Neuronal stem cell (in vitro differentiated cells): Measurements from ENCODE around the gene CTNNA3.

Experiments used
- DNase-seq: peaks from one replicate; pipeline ENCODE4 v3.0.0-alpha.2; 2013; ENCODE audit warnings: low spot score
- H2AFZ ChIP-seq: one replicate; pipeline ENCODE4 v1.6.1; 2013; ENCODE audit warnings: mild to moderate bottlenecking, low read length, inconsistent platforms
- H2AK5ac ChIP-seq: 2 replicates; pipeline ENCODE4 v1.6.1; 2013; ENCODE audit warnings: low read depth, mild to moderate bottlenecking, inconsistent platforms, low read length, moderate library complexity, mixed read lengths
- H2BK120ac ChIP-seq: 2 replicates; pipeline ENCODE4 v1.6.1; 2013; ENCODE audit warnings: low read depth, mild to moderate bottlenecking, inconsistent platforms, low read length, moderate library complexity, mixed read lengths
- H2BK12ac ChIP-seq: one replicate; pipeline ENCODE4 v1.6.1; 2013; ENCODE audit warnings: low read length, inconsistent platforms
- H2BK15ac ChIP-seq: 2 replicates; pipeline ENCODE4 v1.6.1; 2013; ENCODE audit warnings: mild to moderate bottlenecking, low read length, inconsistent platforms, mixed read lengths
- H2BK5ac ChIP-seq: one replicate; pipeline ENCODE4 v1.6.1; 2013; ENCODE audit warnings: inconsistent platforms, mild to moderate bottlenecking, low read length, moderate library complexity
- H3K14ac ChIP-seq: one replicate; pipeline ENCODE4 v1.6.1; 2013; ENCODE audit warnings: low read length, inconsistent platforms
- H3K18ac ChIP-seq: 2 replicates; pipeline ENCODE4 v1.6.1; 2013; ENCODE audit warnings: low read length, inconsistent platforms
- H3K23ac ChIP-seq: 2 replicates; pipeline ENCODE4 v1.6.1; 2013; ENCODE audit warnings: low read depth, mild to moderate bottlenecking, mixed read lengths, low read length, inconsistent platforms; ENCODE audit not compliant: poor library complexity
- H3K27ac ChIP-seq: replicated peaks from 3 replicates; pipeline ENCODE4 v1.5.1; 2013; ENCODE audit warnings: low read length, inconsistent platforms
- H3K27me3 ChIP-seq, 3 experiments: 2 replicates each; pipeline ENCODE4 v1.6.1; 2013; ENCODE audit warnings: low read length in 3 of 3, mild to moderate bottlenecking in 2 of 3, inconsistent platforms in 1 of 3, low read depth in 1 of 3, mixed read lengths in 1 of 3, moderate library complexity in 1 of 3; ENCODE audit not compliant: control insufficient read depth in 3 of 3, insufficient read depth in 3 of 3
- H3K36me3 ChIP-seq, 2 donors: replicated peaks in 1 of 2; 2 replicates each; pipeline ENCODE4 v1.6.1; 2013; ENCODE audit warnings: low read length in 2 of 2; ENCODE audit not compliant: control insufficient read depth in 2 of 2, insufficient read depth in 2 of 2
- H3K4ac ChIP-seq: 2 replicates; pipeline ENCODE4 v1.6.1; 2013; ENCODE audit warnings: inconsistent platforms, mild to moderate bottlenecking, low read length, moderate library complexity
- H3K4me1 ChIP-seq, 2 donors: 1 replicate in 1 of 2; 2 replicates in 1 of 2; pipeline ENCODE4 v1.6.1; 2013; ENCODE audit warnings: low read length in 2 of 2, low read depth in 1 of 2; ENCODE audit not compliant: control insufficient read depth in 2 of 2, insufficient read depth in 1 of 2
- H3K4me2 ChIP-seq: one replicate; pipeline ENCODE4 v1.6.1; 2013; ENCODE audit warnings: mild to moderate bottlenecking, low read length, inconsistent platforms; ENCODE audit not compliant: insufficient read depth, poor library complexity, severe bottlenecking
- H3K4me3 ChIP-seq, 2 donors: 2 replicates each; pipeline ENCODE4 v1.5.1; 2013; ENCODE audit warnings: low read length in 2 of 2, mild to moderate bottlenecking in 2 of 2, inconsistent platforms in 1 of 2, moderate library complexity in 1 of 2
- H3K79me1 ChIP-seq: one replicate; pipeline ENCODE4 v1.6.1; 2013; ENCODE audit warnings: low read depth, mild to moderate bottlenecking, inconsistent platforms, low read length, moderate library complexity
- H3K9ac ChIP-seq: one replicate; pipeline ENCODE4 v1.6.1; 2013; ENCODE audit warnings: mild to moderate bottlenecking, low read depth, low read length, inconsistent platforms; ENCODE audit not compliant: poor library complexity
- H3K9me3 ChIP-seq, 2 donors: replicated peaks in 1 of 2; 2 replicates each; pipeline versions ENCODE3 to v1.6.1; 2013; ENCODE audit warnings: low read length in 2 of 2, mild to moderate bottlenecking in 2 of 2, inconsistent platforms in 1 of 2, low read depth in 1 of 2, mixed read lengths in 1 of 2, moderate library complexity in 1 of 2; ENCODE audit not compliant: control insufficient read depth in 2 of 2, insufficient read depth in 1 of 2
- H4K8ac ChIP-seq: one replicate; pipeline ENCODE4 v1.6.1; 2013; ENCODE audit warnings: low read depth, mild to moderate bottlenecking, inconsistent platforms, low read length, moderate library complexity
- H4K91ac ChIP-seq: one replicate; pipeline ENCODE4 v1.6.1; 2013; ENCODE audit warnings: low read length, low read depth, mild to moderate bottlenecking, inconsistent platforms; ENCODE audit not compliant: poor library complexity
- WGBS, 2 donors: extraction: QIAGEN DNeasy Blood & Tissue Kit; methylation state at CpG; one replicate each; pipeline ENCODE4 v1.1.7; 2013; ENCODE audit warnings: missing lambda C conversion rate in 2 of 2, mixed read lengths in 1 of 2; ENCODE audit not compliant: insufficient read length in 2 of 2, insufficient replicate concordance in 1 of 2; ENCODE audit errors: extremely low coverage in 2 of 2; 5-methylcytosine and 5-hydroxymethylcytosine counted together

CTNNA3 gene

DNA sequence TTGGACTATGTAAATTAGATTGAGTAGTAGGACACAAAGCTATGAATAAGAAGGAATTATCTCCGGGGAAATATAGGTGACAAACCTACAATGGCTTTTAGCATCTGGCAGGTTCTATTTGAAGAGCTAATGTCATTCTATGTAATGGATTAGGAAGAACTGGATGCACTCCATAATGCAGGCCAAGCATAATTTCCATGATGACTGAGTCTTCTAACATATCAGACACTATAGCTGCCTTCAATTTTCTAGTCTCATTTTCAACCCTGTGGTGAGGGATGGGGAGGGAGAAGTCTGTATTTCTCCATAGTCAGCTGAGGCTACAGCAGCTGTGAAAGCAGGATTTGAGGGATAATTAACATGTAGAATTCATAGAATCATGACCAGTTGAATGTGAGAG is 1160.6 kb downstream of the CTNNA3 start:
- no peak overlapping the region for H2BK120ac ChIP-seq
- no peak overlapping the region for H3K27ac ChIP-seq
- H3K14ac ChIP-seq: no peak overlapping the region
- H3K4me2 ChIP-seq: no peak overlapping the region
- H2BK12ac ChIP-seq: no peak overlapping the region
- no peak overlapping the region for H3K18ac ChIP-seq
- WGBS, 2 donors: no CpG with 5 or more reads among the region's 1 CpG
- H3K9me3 ChIP-seq: no peaks in the 10 kb centered on the region
- no peaks in the 10 kb centered on the region for H3K4me1 ChIP-seq
- H3K27me3 ChIP-seq: no peaks in the 10 kb centered on the region
- no peak overlapping the region for H4K91ac ChIP-seq
- no peak overlapping the region for H3K9ac ChIP-seq
- no peak overlapping the region for H2AK5ac ChIP-seq
- no peak overlapping the region for H3K23ac ChIP-seq
- no peak for DNase-seq
- no peak overlapping the region for H4K8ac ChIP-seq
- no peak overlapping the region for H2BK5ac ChIP-seq
- no peaks in the 10 kb centered on the region for H3K36me3 ChIP-seq
- H3K4me3 ChIP-seq: no peak overlapping the region
- H2BK15ac ChIP-seq: no peak overlapping the region
- H2AFZ ChIP-seq: no peak overlapping the region
- no peak overlapping the region for H3K4ac ChIP-seq
- H3K79me1 ChIP-seq: no peaks in the 10 kb centered on the region

DNA sequence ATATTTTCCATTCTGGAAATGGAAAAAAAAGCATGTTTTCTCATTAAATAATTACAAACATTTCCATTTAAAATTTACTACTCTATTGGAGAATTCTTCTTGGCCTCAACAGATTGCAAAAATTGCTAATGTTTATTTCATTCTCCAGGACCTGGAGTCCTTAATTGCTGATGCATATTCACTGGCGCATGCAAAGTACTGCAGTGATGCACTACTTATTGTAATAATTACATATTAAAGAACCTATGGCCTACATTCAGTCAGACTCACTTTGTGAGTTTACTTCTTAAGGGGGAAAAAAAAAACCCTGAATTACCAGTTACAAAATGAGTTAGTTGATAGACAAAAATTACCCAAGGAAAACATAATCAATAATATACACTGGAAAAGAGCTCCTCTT is 1161.1 kb downstream of the CTNNA3 start:
- Histone ChIP-seq H3K4me3 (no peak overlapping the region), H4K8ac (no peak overlapping the region), H3K79me1 (no peaks in the 10 kb centered on the region), H3K9ac (no peak overlapping the region), H3K4me1 (no peaks in the 10 kb centered on the region), H2AK5ac (no peak overlapping the region), H4K91ac (no peak overlapping the region), H2BK12ac (no peak overlapping the region), H3K27me3 (no peaks in the 10 kb centered on the region), H2BK15ac (no peak overlapping the region), H3K14ac (no peak overlapping the region), H3K4ac (no peak overlapping the region), H3K27ac (no peak overlapping the region), H2BK120ac (no peak overlapping the region), H3K18ac (no peak overlapping the region), H2BK5ac (no peak overlapping the region), H3K36me3 (no peaks in the 10 kb centered on the region), H3K9me3 (no peaks in the 10 kb centered on the region), H3K4me2 (no peak overlapping the region), H3K23ac (no peak overlapping the region), H2AFZ (no peak overlapping the region)
- WGBS, 2 donors: no CpG with 5 or more reads among the region's 1 CpG
- DNase-seq: no peak

DNA sequence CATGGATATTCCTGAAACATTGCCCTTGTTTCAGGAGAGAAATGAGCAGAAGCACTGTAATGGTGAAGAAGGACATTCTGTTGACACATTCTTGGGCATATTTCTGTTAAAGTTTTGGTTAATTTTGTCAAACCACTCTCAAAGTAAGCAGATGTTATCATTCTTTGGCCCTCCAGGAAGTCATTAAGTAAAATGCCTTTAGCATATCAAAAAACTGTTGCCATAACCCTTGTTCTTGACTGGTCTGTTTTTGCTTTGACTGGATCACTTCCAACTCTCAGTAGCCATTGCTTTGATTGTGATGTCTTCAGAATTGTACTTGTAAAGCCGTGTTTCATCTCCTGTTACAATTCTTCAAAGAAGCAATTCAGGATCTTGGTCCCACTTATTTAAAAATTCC is 1174.5 kb downstream of the CTNNA3 start:
- Histone ChIP-seq H2AFZ (no peak overlapping the region), H3K9me3 (no peaks in the 10 kb centered on the region), H3K23ac (no peak overlapping the region), H2BK5ac (no peak overlapping the region), H3K4me2 (no peak overlapping the region), H2BK15ac (no peak overlapping the region), H2AK5ac (no peak overlapping the region), H3K18ac (no peak overlapping the region), H3K9ac (no peak overlapping the region), H3K27ac (no peak overlapping the region), H3K36me3 (no peaks in the 10 kb centered on the region), H3K4ac (no peak overlapping the region), H3K4me3 (no peak overlapping the region), H2BK12ac (no peak overlapping the region), H3K79me1 (no peaks in the 10 kb centered on the region), H4K91ac (no peak overlapping the region), H3K14ac (no peak overlapping the region), H3K4me1 (no peaks in the 10 kb centered on the region), H2BK120ac (no peak overlapping the region), H3K27me3 (no peaks in the 10 kb centered on the region), H4K8ac (no peak overlapping the region)
- no CpG with 5 or more reads among the region's 1 CpG for WGBS, 2 donors
- DNase-seq: no peak

- Histone ChIP-seq H3K9me3 (no peaks in the 10 kb centered on the region), H2BK12ac (no peak overlapping the region), H3K4ac (no peak overlapping the region), H4K8ac (no peak overlapping the region), H3K79me1 (no peaks in the 10 kb centered on the region), H3K36me3 (no peaks in the 10 kb centered on the region), H2AK5ac (no peak overlapping the region), H2BK15ac (no peak overlapping the region), H3K18ac (no peak overlapping the region), H3K23ac (no peak overlapping the region), H3K4me2 (no peak overlapping the region), H4K91ac (no peak overlapping the region), H3K9ac (no peak overlapping the region), H3K14ac (no peak overlapping the region), H3K4me1 (no peaks in the 10 kb centered on the region), H3K27me3 (no peaks in the 10 kb centered on the region), H3K4me3 (no peak overlapping the region), H2BK5ac (no peak overlapping the region), H2BK120ac (no peak overlapping the region), H2AFZ (no peak overlapping the region), H3K27ac (no peak overlapping the region)
- DNase-seq: no peak
- WGBS, 2 donors: no CpG with 5 or more reads among the region's 3 CpGs
Measured at GRCh38 chr10:66519616-66520015, 1176.4 kb downstream of the CTNNA3 start.
